ENCODE measurements around the gene DEPDC5.
"Not testable (repeated sequence)": the region's sequence is repeated elsewhere in the genome, so short reads cannot be mapped to it uniquely, and the experiment has no call there.

DNA sequence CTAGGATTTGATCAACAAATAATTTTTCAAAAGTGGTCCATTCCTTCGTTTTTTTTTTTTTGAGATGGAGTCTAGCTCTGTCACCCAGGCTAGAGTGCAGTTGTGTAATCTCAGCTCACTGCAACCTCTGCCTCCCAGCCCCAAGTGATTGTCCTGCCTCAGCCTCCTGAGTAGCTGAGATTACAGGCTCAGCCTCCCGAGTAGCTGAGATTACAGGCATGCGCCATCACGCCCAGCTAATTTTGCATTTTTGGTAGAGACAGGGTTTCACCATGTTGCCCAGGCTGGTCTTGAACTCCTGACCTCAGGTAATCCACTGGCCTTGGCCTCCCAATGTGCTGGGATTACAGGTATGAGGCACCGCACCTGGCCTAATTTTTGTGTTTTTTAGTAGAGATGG lies 5.0 kb downstream of the DEPDC5 start:
- TF ChIP-seq EZH2 (IDR thresholded peaks at IDR 0.05); POLR2AphosphoS5 (IDR thresholded peaks at IDR 0.05; ENCODE audit: borderline replicate concordance, low read depth, low read length); FOXP2 (optimal IDR thresholded peaks at IDR 0.05; ENCODE audit: control extremely low read depth, extremely low read length, insufficient read depth): not testable (repeated sequence)

Data from SK-N-MC (cell line).